A549 (cell line): Measurements from ENCODE around the gene SPAG9. TPM values are rescaled to one million over a fixed set of nuclear protein-coding genes. Genes with fewer than 3 reads are reported as not detected.

Experiments
- ATAC-seq, 2 experiments: fragments of 200-7000 bp in 1 of 2; fragments of >200 bp in 1 of 2; cut with Nextera tagmentation in 1 of 2; cut with Tn5 transposase in 1 of 2; 3 replicates each; pipeline versions ENCODE4 v1.8.0 to v1.9.1; 2018 to 2020; ENCODE audit warnings: mild to moderate bottlenecking in 1 of 2, moderate library complexity in 1 of 2
- CTCF ChIA-PET: fragments of 300-600 bp; sonication (Branson Sonifier 250); formaldehyde crosslinking; extraction: SDS; loops from one replicate; lab custom pipeline; 2021; ENCODE audit warnings: antibody characterized with exemption, inconsistent platforms; lab: Yijun Ruan, JAX
- POLR2A ChIA-PET: fragments of 350-600 bp; formaldehyde crosslinking; extraction: SDS; loops from one replicate; lab custom pipeline; 2021; ENCODE audit warnings: antibody characterized with exemption, inconsistent platforms; lab: Yijun Ruan, JAX
- DNase-seq, 2 experiments: peaks; one replicate each; pipeline versions ENCODE4 v3.0.0 to v3.0.0-alpha.2; 2011 to 2016; ENCODE audit warnings: low read depth in 1 of 2, low spot score in 1 of 2
- FAIRE-seq: peaks from 2 replicates; lab custom pipeline; 2011; peaks lifted over from hg19 to GRCh38; lab: Jason Lieb, UNC
- H3K27ac ChIP-seq, 2 experiments: fragments of >200 bp; sonication (Bioruptor Twin); formaldehyde crosslinking; 3 replicates each; pipeline ENCODE4 v1.5.1; 2016 to 2017
- H3K4me1 ChIP-seq: fragments of >200 bp; sonication (Bioruptor Twin); formaldehyde crosslinking; 3 replicates; pipeline ENCODE4 v1.6.1; 2016
- H3K4me2 ChIP-seq: fragments of >200 bp; sonication (Bioruptor Twin); formaldehyde crosslinking; 3 replicates; pipeline ENCODE4 v1.6.1; 2016
- H3K4me3 ChIP-seq: fragments of >200 bp; sonication (Bioruptor Twin); formaldehyde crosslinking; 3 replicates; pipeline ENCODE4 v1.5.1; 2016
- H3K9me3 ChIP-seq: fragments of >200 bp; sonication (Bioruptor Twin); formaldehyde crosslinking; 3 replicates; pipeline ENCODE4 v1.6.1; 2016
- ATOH8 ChIP-seq: fragments of 250-450 bp; sonication (Bioruptor Pico); IDR thresholded peaks from 2 replicates; pipeline ENCODE4 v1.5.0; 2020; ENCODE audit warnings: low read depth, mild to moderate bottlenecking, moderate library complexity
- BCL3 ChIP-seq: fragments of >200 bp; sonication (Bioruptor Twin); formaldehyde crosslinking; IDR thresholded peaks from 3 replicates; pipeline ENCODE4 v1.6.1; 2016
- BHLHE40 ChIP-seq: IDR thresholded peaks from 2 replicates; pipeline ENCODE4 v1.6.1; 2012; ENCODE audit warnings: low read depth, low read length, inconsistent platforms
- CBX2 ChIP-seq: fragments of 200-600 bp; sonication (generic); IDR thresholded peaks from 2 replicates; pipeline ENCODE4 v1.6.1; 2016; ENCODE audit warnings: low read depth, mild to moderate bottlenecking, borderline replicate concordance
- CEBPB ChIP-seq, 2 experiments: fragments of >200 bp in 1 of 2; sonication (Bioruptor Twin) in 1 of 2; formaldehyde crosslinking in 1 of 2; IDR thresholded peaks; 2 replicates each; pipeline ENCODE4 v1.6.1; 2012 to 2016
- CHD2 ChIP-seq: fragments of 150-350 bp; IDR thresholded peaks from 2 replicates; pipeline ENCODE4 v1.6.1; 2014; ENCODE audit warnings: low read length; ENCODE audit not compliant: partially characterized antibody
- CHD4 ChIP-seq: fragments of 200-600 bp; sonication (generic); IDR thresholded peaks from 2 replicates; pipeline ENCODE4 v1.6.1; 2016; ENCODE audit warnings: antibody characterized with exemption, mild to moderate bottlenecking, borderline replicate concordance
- E2F6 ChIP-seq: IDR thresholded peaks from 2 replicates; pipeline ENCODE4 v1.6.1; 2012; ENCODE audit warnings: low read depth, borderline replicate concordance
- EHF ChIP-seq: fragments of 250-450 bp; sonication (Bioruptor Pico); IDR thresholded peaks from 2 replicates; pipeline ENCODE4 v1.5.0; 2020; ENCODE audit warnings: mild to moderate bottlenecking
- FOXS1 ChIP-seq: fragments of 250-450 bp; sonication (Bioruptor Pico); IDR thresholded peaks from 2 replicates; pipeline ENCODE4 v1.5.0; 2020; ENCODE audit warnings: mild to moderate bottlenecking, moderate library complexity
- HDAC2 ChIP-seq: fragments of 200-600 bp; sonication (generic); IDR thresholded peaks from 2 replicates; pipeline ENCODE4 v1.6.1; 2016
- HEYL ChIP-seq: fragments of 250-450 bp; sonication (Bioruptor Pico); IDR thresholded peaks from 2 replicates; pipeline ENCODE4 v1.8.0; 2021; ENCODE audit warnings: mild to moderate bottlenecking, moderate library complexity
- HOXB13 ChIP-seq: fragments of 250-450 bp; sonication (Bioruptor Pico); IDR thresholded peaks from 2 replicates; pipeline ENCODE4 v1.5.0; 2020; ENCODE audit warnings: low read depth, mild to moderate bottlenecking, moderate library complexity
- HOXB5 ChIP-seq: fragments of 250-450 bp; sonication (Bioruptor Pico); IDR thresholded peaks from 2 replicates; pipeline ENCODE4 v1.5.0; 2020; ENCODE audit warnings: mild to moderate bottlenecking, moderate library complexity
- JUN ChIP-seq, 2 experiments: fragments of >200 bp; sonication (Bioruptor Twin); formaldehyde crosslinking; IDR thresholded peaks; 2 replicates in 1 of 2; 3 replicates in 1 of 2; pipeline ENCODE4 v1.6.1; 2016 to 2017
- MAX ChIP-seq: IDR thresholded peaks from 2 replicates; pipeline ENCODE4 v1.6.1; 2012
- NPAS2 ChIP-seq: fragments of 250-450 bp; sonication (Bioruptor Pico); IDR thresholded peaks from 2 replicates; pipeline ENCODE4 v1.8.0; 2022; ENCODE audit warnings: mild to moderate bottlenecking, moderate library complexity, borderline replicate concordance
- NR3C1 ChIP-seq: fragments of >200 bp; sonication (Bioruptor Twin); formaldehyde crosslinking; IDR thresholded peaks from 3 replicates; pipeline ENCODE4 v1.6.1; 2017
- POLR2A ChIP-seq: IDR thresholded peaks from 2 replicates; pipeline ENCODE4 v1.6.1; 2012; ENCODE audit warnings: mild to moderate bottlenecking, low read length
- RAD21 ChIP-seq, 2 experiments: fragments of >200 bp in 1 of 2; sonication (Bioruptor Twin) in 1 of 2; formaldehyde crosslinking in 1 of 2; IDR thresholded peaks in 1 of 2; conservative IDR thresholded peaks in 1 of 2; 2 replicates in 1 of 2; 3 replicates in 1 of 2; pipeline ENCODE4 v1.6.1; 2012 to 2018; ENCODE audit warnings: inconsistent platforms in 1 of 2
- RNF2 ChIP-seq: fragments of 200-600 bp; sonication (generic); IDR thresholded peaks from 2 replicates; pipeline ENCODE4 v1.6.1; 2016; ENCODE audit warnings: low read depth, mild to moderate bottlenecking, antibody characterized with exemption, moderate library complexity, borderline replicate concordance
- SMC3 ChIP-seq: fragments of >200 bp; sonication (Bioruptor Twin); formaldehyde crosslinking; IDR thresholded peaks from 3 replicates; pipeline ENCODE4 v1.6.1; 2018; ENCODE audit warnings: inconsistent platforms
- SREBF2 ChIP-seq: fragments of 450-650 bp; IDR thresholded peaks from 2 replicates; pipeline ENCODE4 v1.6.1; 2014; ENCODE audit warnings: mild to moderate bottlenecking, moderate library complexity
- TFCP2L1 ChIP-seq: fragments of 250-450 bp; sonication (Bioruptor Pico); IDR thresholded peaks from 2 replicates; pipeline ENCODE4 v1.5.0; 2021; ENCODE audit warnings: mild to moderate bottlenecking
- TP53 ChIP-seq: fragments of 250-450 bp; sonication (Bioruptor Pico); IDR thresholded peaks from 2 replicates; pipeline ENCODE4 v1.5.0; 2021; ENCODE audit warnings: mild to moderate bottlenecking, moderate library complexity
- ZFP36 ChIP-seq: fragments of 450-650 bp; IDR thresholded peaks from 2 replicates; pipeline ENCODE4 v1.6.1; 2014; ENCODE audit warnings: borderline replicate concordance; ENCODE audit not compliant: partially characterized antibody
- ZNF302 ChIP-seq: fragments of 250-450 bp; sonication (Bioruptor Pico); IDR thresholded peaks from 2 replicates; pipeline ENCODE4 v1.9.0; 2021; ENCODE audit warnings: inconsistent platforms, mild to moderate bottlenecking, moderate library complexity
- ZSCAN20 ChIP-seq: fragments of 250-450 bp; sonication (Bioruptor Pico); IDR thresholded peaks from 2 replicates; pipeline ENCODE4 v1.8.0; 2022; ENCODE audit warnings: mild to moderate bottlenecking, moderate library complexity
- WGBS: methylation state at CpG from one replicate; pipeline ENCODE4 v1.1.6; 2017; ENCODE audit errors: missing lambda C conversion rate; 5-methylcytosine and 5-hydroxymethylcytosine counted together
- polyA plus RNA-seq, 4 experiments: library from polyadenylated mRNA; depleted of rRNA in 3 of 4; stranded (reverse); fragments of >200 nt; fragmentation: RNase III in 1 of 4; extraction: RNeasy Plus Mini Kit Qiagen cat#74134 plus additional on column Dnase treatment in 1 of 4; gene quantifications; 2 replicates in 3 of 4; 3 replicates in 1 of 4; pipeline ENCODE4 v1.2.3, GENCODE V29; 2011 to 2017

The SPAG9 gene
- polyA plus RNA-seq, 2 of the 4 experiments (the other 2 are of a cell fraction), result 69.0 to 71.1 TPM

- TF ChIP-seq HDAC2, result no peak
- TF ChIP-seq HOXB13 (CRISPR knock-in tag), result 0 out of 2 replicates have a peak, but pooled peaks have one; percentile 14
- no peak for TF ChIP-seq BCL3
- TF ChIP-seq CHD2, result no peak
- TF ChIP-seq ZFP36, result no peak
- Histone ChIP-seq H3K4me2 (peak overlapping the region; percentile 56), H3K4me3 (no peak overlapping the region), H3K27ac (peak overlapping the region; percentile 94 to 98), H3K9me3 (0 out of 3 replicates have a peak, but pooled peaks cover 2% of the 10 kb centered on the region), H3K4me1 (peaks cover 79% of the 10 kb centered on the region)
- ChIA-PET CTCF (interaction anchor here (0.7 to 28.2 kb wide), 11 partner anchors 10 to 219 kb away, joined by 3 to 1502 read pairs (median 6); partner anchors contain the start of genes NME1 and TOB1), POLR2A (interaction anchor here (0.5 to 4.3 kb wide), 6 partner anchors 10 to 1635 kb away, joined by 4 to 173 read pairs (median 8); partner anchors contain the start of gene TOB1)
- ATAC-seq (no peak), DNase-seq (no peak), FAIRE-seq (no peak)
- WGBS, result 92% methylated on average over 13 of the region's 15 CpGs
Measured at GRCh38 chr17:50934672-50935220, 185.9 kb downstream of the SPAG9 start.

GRCh38 chr17:50934161-50934560, 186.5 kb downstream of the SPAG9 start:
- no peak for TF ChIP-seq HEYL (CRISPR knock-in tag)
- TF ChIP-seq RNF2, result no peak
- no peak for TF ChIP-seq CBX2
- ATAC-seq, result no peak
- Histone ChIP-seq H3K9me3 (0 out of 3 replicates have a peak, but pooled peaks cover 2% of the 10 kb centered on the region), H3K4me2 (peak overlapping the region; percentile 56), H3K4me1 (peaks cover 73% of the 10 kb centered on the region), H3K27ac (peak overlapping the region; percentile 94 to 98), H3K4me3 (no peak overlapping the region)
- WGBS, result 75% methylated on average over 4 of the region's 4 CpGs
- CTCF ChIA-PET, result interaction anchor here (0.5 to 28.2 kb wide), 11 partner anchors 10 to 1970 kb away, joined by 3 to 1502 read pairs (median 4); partner anchors contain the start of genes NME1 and TOB1
- POLR2A ChIA-PET, result interaction anchor here (0.9 to 4.3 kb wide), 6 partner anchors 9 to 73 kb away, joined by 4 to 173 read pairs (median 5); partner anchors contain the start of gene TOB1
- FAIRE-seq, result no peak
- DNase-seq, result no peak

GRCh38 chr17:50931144-50931908, 189.3 kb downstream of the SPAG9 start:
- FAIRE-seq (no peak), ATAC-seq (peak; percentile 66 to 70), DNase-seq (peak in 1 of 2 experiments; percentile 86)
- Histone ChIP-seq H3K4me3 (peak overlapping the region; percentile 27; the same call in 2 of the 3 replicates), H3K4me1 (peaks cover 63% of the 10 kb centered on the region), H3K4me2 (peak overlapping the region; percentile 78), H3K27ac (peak overlapping the region; percentile 94 to 98), H3K9me3 (0 out of 3 replicates have a peak, but pooled peaks cover 2% of the 10 kb centered on the region)
- ChIA-PET CTCF (interaction anchor here (0.8 to 2.7 kb wide), 8 partner anchors 10 to 79 kb away, joined by 3 to 17 read pairs (median 6); no protein-coding TSS in a partner anchor), POLR2A (interaction anchor here (0.9 to 2.9 kb wide), 7 partner anchors 9 to 293 kb away, joined by 3 to 120 read pairs (median 4); partner anchors contain the start of gene TOB1)
- under 1% methylated on average over 51 of the region's 62 CpGs for WGBS
- TF ChIP-seq HOXB5, result peak; percentile 65
- no peak for TF ChIP-seq BHLHE40
- TF ChIP-seq FOXS1 (CRISPR knock-in tag), result no peak
- TF ChIP-seq ZNF302 (CRISPR knock-in tag), result 0 out of 2 replicates have a peak, but pooled peaks have one; percentile 32
- TF ChIP-seq CEBPB (IDR thresholded peaks at IDR 0.05), result peak; percentile 91 to 94
- no peak for TF ChIP-seq NR3C1
- TF ChIP-seq RAD21 (conservative IDR thresholded peaks at IDR 0.05 in 1 of 2, IDR thresholded peaks at IDR 0.05 in 1 of 2), result peak in 1 of 2 experiments; percentile 37; a peak in 3 of 5 replicates
- TF ChIP-seq MAX, result peak; percentile 86
- TF ChIP-seq JUN (IDR thresholded peaks at IDR 0.05), result peak; percentile 76 to 88
- TF ChIP-seq CHD4, result no peak
- TF ChIP-seq ZSCAN20 (CRISPR knock-in tag), result 0 out of 2 replicates have a peak, but pooled peaks have one; percentile 27
- TF ChIP-seq SMC3, result peak; percentile 9; the same call in 2 of the 3 replicates
- TF ChIP-seq ATOH8 (CRISPR knock-in tag), result peak; percentile 94
- TF ChIP-seq SREBF2, result no peak
- peak; percentile 93; the same call in 1 of the 2 replicates for TF ChIP-seq HOXB13 (CRISPR knock-in tag)
- peak; percentile 75; the same call in 1 of the 2 replicates for TF ChIP-seq HEYL (CRISPR knock-in tag)
- 0 out of 2 replicates have a peak, but pooled peaks have one; percentile 27 for TF ChIP-seq NPAS2 (CRISPR knock-in tag)
- TF ChIP-seq TFCP2L1 (CRISPR knock-in tag), result peak; percentile 16; the same call in 1 of the 2 replicates
- peak; percentile 89 for TF ChIP-seq TP53 (CRISPR knock-in tag)
- TF ChIP-seq POLR2A, result peak; percentile 30
- peak; percentile 81; the same call in 1 of the 2 replicates for TF ChIP-seq EHF (CRISPR knock-in tag)
- peak; percentile 75; the same call in 1 of the 2 replicates for TF ChIP-seq E2F6
